ENCODE data around the gene CTNS.

- no peak for TF ChIP-seq ZFX (IDR thresholded peaks at IDR 0.05)
- TF ChIP-seq JUND (IDR thresholded peaks at IDR 0.05), result no peak
- TF ChIP-seq, protein P1, sequence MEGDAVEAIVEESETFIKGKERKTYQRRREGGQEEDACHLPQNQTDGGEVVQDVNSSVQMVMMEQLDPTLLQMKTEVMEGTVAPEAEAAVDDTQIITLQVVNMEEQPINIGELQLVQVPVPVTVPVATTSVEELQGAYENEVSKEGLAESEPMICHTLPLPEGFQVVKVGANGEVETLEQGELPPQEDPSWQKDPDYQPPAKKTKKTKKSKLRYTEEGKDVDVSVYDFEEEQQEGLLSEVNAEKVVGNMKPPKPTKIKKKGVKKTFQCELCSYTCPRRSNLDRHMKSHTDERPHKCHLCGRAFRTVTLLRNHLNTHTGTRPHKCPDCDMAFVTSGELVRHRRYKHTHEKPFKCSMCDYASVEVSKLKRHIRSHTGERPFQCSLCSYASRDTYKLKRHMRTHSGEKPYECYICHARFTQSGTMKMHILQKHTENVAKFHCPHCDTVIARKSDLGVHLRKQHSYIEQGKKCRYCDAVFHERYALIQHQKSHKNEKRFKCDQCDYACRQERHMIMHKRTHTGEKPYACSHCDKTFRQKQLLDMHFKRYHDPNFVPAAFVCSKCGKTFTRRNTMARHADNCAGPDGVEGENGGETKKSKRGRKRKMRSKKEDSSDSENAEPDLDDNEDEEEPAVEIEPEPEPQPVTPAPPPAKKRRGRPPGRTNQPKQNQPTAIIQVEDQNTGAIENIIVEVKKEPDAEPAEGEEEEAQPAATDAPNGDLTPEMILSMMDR (IDR thresholded peaks at IDR 0.05 in 2 of 3, conservative IDR thresholded peaks at IDR 0.05 in 1 of 3; ENCODE audit: borderline replicate concordance in 1 of 3, insufficient read depth in 1 of 3, low read depth in 2 of 3, low read length in 2 of 3), result no peak
- TF ChIP-seq TCF7L2 (IDR thresholded peaks at IDR 0.05; ENCODE audit: borderline replicate concordance, extremely low read depth, insufficient read depth, insufficient read length), result no peak
- no peak for TF ChIP-seq MAX (IDR thresholded peaks at IDR 0.05)
- TF ChIP-seq SP1 (IDR thresholded peaks at IDR 0.05; ENCODE audit: low read depth), result no peak
- no peak for TF ChIP-seq POLR2A (IDR thresholded peaks at IDR 0.05; ENCODE audit: borderline replicate concordance, extremely low read depth, insufficient read depth, insufficient read length)
- no peak for TF ChIP-seq CEBPB (IDR thresholded peaks at IDR 0.05; ENCODE audit: low read depth)
These were observed 29.3 kb downstream of the CTNS start for GRCh38 chr17:3665834-3666233.

Measured in HCT116 (cell line).